KOPT-K1 (cell line): ENCODE results near the gene NPTN.

Source experiments
- H3K27ac ChIP-seq: fragments of 200-600 bp; sonication (generic); 2 replicates; pipeline ENCODE4 v1.5.1; 2016; ENCODE audit warnings: antibody characterized with exemption, mild to moderate bottlenecking, low read depth, low read length; ENCODE audit not compliant: poor library complexity, severe bottlenecking
- H3K36me3 ChIP-seq: fragments of 200-600 bp; sonication (generic); 2 replicates; pipeline ENCODE4 v1.5.1; 2017; ENCODE audit warnings: antibody characterized with exemption, mild to moderate bottlenecking, low read length, moderate library complexity; ENCODE audit not compliant: insufficient read depth
- H3K9me3 ChIP-seq: fragments of 200-600 bp; sonication (generic); 2 replicates; pipeline ENCODE4 v1.5.1; 2017; ENCODE audit warnings: antibody characterized with exemption, low read length, mild to moderate bottlenecking; ENCODE audit not compliant: insufficient read depth, poor library complexity, severe bottlenecking

NPTN gene

DNA sequence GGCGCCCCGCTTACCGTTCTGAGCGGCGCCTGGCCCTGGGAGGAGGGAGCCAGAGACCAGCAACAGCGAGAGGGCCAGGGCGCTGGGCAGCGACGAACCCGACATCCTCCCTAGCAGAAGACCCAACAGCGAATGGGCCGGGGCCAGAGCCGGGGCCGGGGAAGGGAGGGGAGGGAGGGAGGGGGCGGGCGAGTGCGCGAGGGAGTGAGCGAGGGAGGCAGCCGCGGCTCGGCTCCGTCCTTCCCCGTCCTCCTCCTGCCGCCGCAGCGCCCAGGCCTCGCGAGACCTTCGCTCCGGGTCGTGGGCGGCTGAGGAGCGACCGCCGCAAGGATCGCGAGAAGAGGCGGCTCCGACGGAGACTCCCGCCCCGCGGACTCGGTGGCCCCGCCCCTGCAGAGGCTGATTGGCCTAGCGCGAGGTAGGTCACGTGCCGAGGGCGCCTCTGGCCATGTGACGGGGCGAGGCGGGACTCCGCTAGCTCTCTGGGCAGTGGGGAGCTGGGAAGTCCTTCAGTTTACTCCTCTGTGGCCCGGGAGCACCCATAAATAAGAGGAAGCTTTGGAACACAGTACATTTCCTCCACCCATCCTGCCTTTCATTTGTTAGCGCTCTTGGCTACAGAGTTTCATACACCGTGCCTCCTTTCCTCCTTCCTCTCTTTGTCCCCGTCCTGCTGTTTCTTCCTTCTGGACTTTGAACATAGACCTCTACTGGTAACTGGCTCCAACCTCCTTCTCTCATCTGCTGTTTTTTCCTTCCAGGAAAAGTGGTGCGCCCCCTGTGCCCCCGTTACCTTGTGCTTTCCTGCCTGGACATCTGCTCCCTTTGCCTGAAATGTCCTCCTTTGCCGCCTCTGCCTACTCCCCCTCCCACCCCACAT, at the start of gene NPTN:
NPTN (minus strand) TSS at position 279 of the 880 bp plus-strand sequence; CDS start at position 105, 174 bp downstream.
- H3K36me3 ChIP-seq = no peaks in the 10 kb centered on the region
- H3K9me3 ChIP-seq = no peaks in the 10 kb centered on the region
- H3K27ac ChIP-seq = peak within 1 kb of the TSS; percentile 58

DNA sequence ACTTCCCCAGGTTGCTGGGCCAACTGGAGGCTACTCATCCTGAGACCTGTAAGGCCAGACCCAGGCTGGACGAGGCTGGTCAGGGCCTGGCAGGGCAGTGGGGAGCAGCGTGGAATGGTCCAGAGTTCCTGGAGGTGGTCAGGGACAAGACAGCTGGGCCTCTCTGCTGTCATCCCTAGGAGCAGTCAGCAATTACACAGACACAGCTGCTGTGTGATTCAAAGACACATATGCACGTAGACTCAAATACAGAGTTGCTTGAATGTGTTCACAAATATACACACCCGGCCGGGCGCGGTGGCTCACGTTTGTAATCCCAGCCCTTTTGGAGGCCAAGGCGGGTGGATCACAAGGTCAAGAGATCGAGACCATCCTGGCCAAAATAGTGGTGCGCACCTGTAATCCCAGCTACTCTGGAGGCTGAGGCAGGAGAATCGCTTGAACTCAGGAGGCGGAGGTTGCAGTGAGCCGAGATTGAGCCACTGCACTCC, 49.5 kb upstream of the NPTN start:
- no peaks in the 10 kb centered on the region for H3K36me3 ChIP-seq

DNA sequence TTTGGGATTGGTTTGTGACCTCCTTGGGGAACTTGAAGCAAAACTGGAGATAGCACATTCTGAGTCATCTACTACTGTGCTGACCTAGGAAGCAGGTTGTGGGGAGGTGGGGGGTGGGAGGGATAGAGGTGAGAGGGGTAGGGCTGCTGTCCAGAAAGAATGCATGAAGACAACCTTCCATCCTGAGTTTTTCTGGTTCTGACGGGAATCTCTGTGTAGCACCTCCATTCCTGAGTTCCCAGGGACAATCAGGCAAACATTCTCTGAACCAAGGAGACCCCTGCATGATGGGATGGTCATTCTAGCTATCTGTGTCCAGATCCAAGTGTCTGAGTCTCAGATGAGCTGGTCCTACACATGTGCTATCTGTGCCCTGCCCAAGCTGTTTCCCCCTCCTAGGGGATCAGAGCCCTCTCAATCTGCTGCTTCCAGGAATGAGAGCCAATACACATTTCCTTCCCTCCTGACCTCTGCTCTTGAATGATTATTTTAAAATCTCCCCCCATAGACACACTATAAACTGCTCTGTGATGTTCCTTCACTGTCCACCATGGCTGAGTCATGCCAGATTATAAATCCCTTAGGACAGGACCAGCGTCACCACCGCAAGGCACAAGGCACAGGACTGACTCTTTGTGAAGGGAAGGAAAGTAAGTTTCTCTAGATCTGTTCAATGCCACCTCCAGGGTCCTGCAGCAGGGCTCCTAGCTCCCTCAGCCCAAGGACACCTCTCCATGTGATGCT, 48.8 kb upstream of the NPTN start:
- Histone ChIP-seq H3K36me3 (no peaks in the 10 kb centered on the region), H3K27ac (no peak overlapping the region), H3K9me3 (no peaks in the 10 kb centered on the region)

More for the DNA sequence above, 49.5 kb upstream of the NPTN start:
- H3K27ac ChIP-seq = no peak overlapping the region
- no peaks in the 10 kb centered on the region for H3K9me3 ChIP-seq

DNA sequence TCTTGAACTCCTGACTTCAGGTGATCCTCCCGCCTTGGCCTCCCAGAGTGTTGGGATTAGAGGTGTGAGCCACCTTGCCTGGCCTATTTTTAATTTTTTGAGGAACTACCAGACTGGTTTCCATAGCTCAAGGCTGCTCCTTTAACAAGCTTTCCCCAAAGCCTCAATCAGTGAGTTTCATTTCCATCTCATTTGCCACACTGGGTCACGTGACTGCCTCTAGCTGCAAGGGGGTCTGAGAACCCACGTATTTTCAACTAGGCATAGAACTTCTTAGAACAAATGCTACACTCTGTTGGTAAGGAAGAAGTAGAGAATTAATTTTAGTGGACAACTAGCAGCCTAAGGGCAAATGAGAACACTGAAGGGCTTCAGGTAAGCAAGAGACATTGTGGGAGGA, 47.9 kb upstream of the NPTN start:
- Histone ChIP-seq H3K27ac (no peak overlapping the region), H3K9me3 (no peaks in the 10 kb centered on the region), H3K36me3 (no peaks in the 10 kb centered on the region)

DNA sequence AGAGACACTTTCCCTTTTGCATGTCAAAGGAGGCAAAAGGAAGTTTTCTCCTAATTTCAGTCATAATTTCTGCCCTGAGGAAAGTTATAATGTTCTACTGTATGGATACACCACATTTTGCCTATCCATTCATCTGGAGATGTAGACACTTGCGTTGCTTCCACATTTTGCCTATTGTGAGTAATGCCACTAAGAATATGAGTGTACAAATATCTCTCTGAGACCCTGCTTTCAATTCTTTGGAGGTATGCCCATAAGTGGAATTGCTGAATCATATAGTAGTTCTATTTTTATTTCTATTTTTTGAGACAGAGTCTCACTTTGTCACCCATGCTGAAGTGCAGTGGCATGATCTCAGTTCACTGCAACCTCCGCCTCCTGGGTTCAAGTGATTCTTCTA, 47.4 kb upstream of the NPTN start:
- no peaks in the 10 kb centered on the region for H3K36me3 ChIP-seq
- no peaks in the 10 kb centered on the region for H3K9me3 ChIP-seq
- H3K27ac ChIP-seq = no peak overlapping the region

DNA sequence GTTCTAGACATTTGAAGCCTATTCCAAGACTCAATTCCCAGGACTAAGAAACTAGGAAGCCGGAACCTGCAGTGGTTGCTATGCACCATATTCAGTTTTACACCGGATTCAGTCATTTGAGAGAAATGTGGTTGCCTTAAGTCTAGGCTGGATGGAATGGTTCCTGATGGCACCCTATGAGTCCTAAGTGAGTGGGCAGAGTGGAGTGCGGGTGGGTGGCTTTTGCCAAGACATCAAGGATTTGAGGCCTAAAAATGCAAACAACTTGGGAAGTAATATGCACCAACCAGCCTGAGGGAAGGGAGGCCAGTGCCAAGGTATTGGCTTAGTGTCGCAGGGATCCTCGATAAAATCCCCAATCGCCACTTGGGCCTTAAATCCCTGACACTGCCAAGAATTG, 46.8 kb upstream of the NPTN start:
- no peaks in the 10 kb centered on the region for H3K36me3 ChIP-seq
- H3K9me3 ChIP-seq = no peaks in the 10 kb centered on the region
- H3K27ac ChIP-seq = no peak overlapping the region

DNA sequence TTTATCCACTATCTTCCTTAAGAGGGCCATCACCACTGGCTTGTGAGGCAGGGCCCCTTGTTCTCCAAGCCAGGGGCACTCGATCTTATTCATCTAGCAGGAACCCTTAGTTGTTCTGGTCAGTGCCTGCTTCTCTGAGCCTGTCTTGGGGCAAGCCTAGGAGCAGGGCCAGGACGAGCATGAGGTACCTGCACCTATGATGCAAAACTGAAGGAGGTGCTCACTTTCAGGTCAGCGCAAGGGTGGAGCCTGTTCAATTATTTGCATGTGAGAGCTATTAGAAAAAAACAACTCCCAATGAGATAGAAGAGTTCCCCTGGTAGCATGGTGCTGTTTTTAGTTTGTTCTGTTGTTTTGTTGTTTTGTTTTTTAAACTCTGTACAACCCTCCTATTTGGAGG, 46.0 kb upstream of the NPTN start:
- Histone ChIP-seq H3K36me3 (no peaks in the 10 kb centered on the region), H3K9me3 (no peaks in the 10 kb centered on the region), H3K27ac (no peak overlapping the region)

DNA sequence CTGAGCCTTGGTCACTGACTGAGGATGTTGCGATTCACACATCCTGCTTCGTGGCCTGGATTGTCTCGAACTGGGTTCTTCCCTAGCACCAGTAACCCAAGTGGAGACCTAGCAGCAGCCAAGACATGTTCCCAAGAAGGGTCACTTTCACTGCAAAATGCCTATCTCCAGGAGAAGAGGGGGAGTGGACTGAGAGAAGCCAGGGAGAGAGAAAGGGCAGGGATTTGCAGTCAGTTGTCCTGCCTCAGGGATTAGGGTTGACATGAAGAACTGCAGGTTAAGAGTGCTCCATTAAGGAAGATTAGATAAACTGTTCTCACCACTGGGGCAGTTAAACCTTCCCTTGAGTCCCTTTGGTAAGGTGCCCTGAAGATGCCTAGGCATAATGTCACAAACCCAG, 45.3 kb upstream of the NPTN start:
- H3K36me3 ChIP-seq = no peaks in the 10 kb centered on the region
- H3K27ac ChIP-seq = no peak overlapping the region
- no peaks in the 10 kb centered on the region for H3K9me3 ChIP-seq

DNA sequence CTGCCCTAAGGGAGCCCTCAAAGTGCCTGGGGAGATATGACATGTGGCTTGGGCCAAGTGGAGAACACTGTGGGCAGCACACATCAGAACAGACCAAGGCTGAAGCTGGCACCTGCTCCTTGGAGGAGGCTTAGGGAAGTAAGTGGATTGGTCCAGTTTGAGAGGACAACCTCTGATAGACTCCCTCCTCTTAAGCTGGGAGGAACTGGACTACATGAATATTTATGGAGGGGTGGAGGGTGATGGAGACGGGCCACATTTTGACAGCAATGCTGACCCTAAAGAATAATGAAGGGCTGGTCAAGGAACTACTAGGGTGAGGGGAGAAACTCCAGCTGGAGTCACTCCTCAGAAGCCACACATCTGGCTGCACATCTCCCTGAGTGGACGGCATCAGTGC, 44.5 kb upstream of the NPTN start:
- Histone ChIP-seq H3K9me3 (peaks cover 3% of the 10 kb centered on the region), H3K36me3 (no peaks in the 10 kb centered on the region), H3K27ac (no peak overlapping the region)

DNA sequence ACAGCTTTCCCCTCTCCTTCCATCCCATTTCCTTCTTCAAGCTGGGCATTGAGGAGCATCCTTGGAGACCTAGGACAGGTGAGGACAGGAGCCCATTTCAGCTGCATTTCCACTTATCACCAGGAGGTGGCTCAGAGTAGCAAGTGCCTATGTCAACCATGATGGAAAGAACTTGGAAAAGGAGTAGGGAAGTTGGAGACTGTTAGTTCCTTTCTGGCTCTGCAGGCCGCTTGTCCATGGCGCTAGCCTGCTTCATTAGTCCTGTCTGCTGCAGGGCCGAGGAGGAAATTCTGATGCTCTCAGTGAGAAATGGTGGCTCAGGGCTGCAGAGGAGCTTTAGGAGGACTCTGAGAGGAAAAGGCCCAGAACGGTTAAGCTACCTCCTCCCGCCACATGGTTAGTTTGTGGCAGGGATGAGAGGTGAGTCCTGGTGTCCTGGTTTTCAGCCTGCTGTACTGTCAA, 44.0 kb upstream of the NPTN start:
- peaks cover 9% of the 10 kb centered on the region for H3K9me3 ChIP-seq
- no peaks in the 10 kb centered on the region for H3K36me3 ChIP-seq
- H3K27ac ChIP-seq = no peak overlapping the region

DNA sequence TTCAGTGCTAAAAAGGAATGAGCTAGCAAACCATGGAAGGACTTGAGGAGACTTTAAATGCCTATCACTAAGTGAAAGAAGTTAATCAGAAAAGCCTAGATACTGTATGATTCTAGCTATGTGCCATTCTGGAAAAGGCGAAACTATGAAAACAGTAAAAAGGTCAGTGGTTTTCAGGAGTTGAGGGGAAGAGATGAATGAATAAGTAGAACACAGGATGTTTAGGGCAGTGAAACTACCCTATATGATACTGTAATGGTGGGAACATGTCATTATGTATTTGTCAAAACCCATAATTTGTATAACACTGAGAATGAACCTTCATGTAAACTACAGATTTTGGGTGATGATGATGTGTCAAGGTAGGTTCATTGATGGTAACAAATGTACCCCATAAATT, 41.4 kb upstream of the NPTN start:
- H3K36me3 ChIP-seq = no peaks in the 10 kb centered on the region
- H3K9me3 ChIP-seq = peaks cover 16% of the 10 kb centered on the region
- H3K27ac ChIP-seq = no peak overlapping the region

DNA sequence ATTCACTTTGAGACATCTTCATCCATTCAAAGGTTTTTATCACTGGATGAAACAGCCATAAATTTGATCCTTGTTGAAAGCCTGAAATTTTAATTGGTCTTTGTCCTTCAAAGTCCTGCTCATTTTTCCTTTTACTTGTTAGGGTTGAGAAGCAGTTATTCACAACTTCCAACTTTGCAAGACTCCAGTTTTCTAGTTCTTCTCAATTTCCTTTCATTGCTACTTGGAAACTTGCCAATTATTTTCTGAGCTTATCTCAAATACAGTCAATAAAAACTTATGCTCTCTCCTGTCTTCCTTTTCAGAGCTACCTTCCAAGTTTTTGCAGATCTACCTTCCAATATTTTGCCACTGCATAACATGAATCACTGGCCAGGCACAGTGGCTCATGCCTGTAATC, 27.3 kb upstream of the NPTN start:
- peaks cover 9% of the 10 kb centered on the region for H3K9me3 ChIP-seq
- no peak overlapping the region for H3K27ac ChIP-seq
- H3K36me3 ChIP-seq = no peaks in the 10 kb centered on the region

DNA sequence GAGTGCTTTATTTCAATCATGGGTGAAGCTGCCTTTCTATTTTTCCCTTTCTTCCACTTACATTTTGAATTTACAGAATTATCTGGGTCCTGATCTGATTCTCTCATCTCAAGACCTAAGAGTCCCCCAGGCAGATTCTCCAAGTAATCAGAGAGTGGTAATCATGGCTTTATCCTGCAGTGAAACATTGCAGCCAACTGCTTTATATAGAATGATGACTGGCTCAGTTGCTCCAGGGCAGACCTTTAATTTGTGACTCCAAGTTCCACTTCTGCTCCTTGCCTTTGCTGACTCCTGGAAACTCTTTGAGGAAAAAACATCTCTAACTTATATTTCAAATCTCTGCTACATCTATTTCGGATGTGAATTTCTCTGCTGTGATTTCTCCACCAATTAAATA, 25.5 kb upstream of the NPTN start:
- H3K9me3 ChIP-seq = peaks cover 9% of the 10 kb centered on the region
- no peaks in the 10 kb centered on the region for H3K36me3 ChIP-seq
- H3K27ac ChIP-seq = no peak overlapping the region

DNA sequence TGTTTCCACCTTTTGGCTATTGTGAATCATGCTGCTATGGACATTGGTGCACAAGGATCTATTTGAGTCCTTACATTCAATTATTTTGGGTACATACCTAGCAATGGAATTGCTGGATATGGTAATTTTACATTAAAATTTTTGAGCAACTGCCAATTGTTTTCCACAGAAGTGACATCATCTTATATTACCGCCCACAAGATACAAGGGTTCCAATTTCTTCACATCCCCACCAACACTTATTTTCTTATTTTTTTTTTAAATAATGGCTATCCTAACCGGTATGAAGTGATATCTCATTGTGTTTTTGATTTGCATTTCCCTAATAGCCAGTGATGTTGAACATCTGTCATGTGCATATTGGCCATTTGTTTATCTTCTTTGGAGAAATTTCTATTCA, 22.5 kb upstream of the NPTN start:
- no peaks in the 10 kb centered on the region for H3K9me3 ChIP-seq
- no peaks in the 10 kb centered on the region for H3K36me3 ChIP-seq
- H3K27ac ChIP-seq = no peak overlapping the region

DNA sequence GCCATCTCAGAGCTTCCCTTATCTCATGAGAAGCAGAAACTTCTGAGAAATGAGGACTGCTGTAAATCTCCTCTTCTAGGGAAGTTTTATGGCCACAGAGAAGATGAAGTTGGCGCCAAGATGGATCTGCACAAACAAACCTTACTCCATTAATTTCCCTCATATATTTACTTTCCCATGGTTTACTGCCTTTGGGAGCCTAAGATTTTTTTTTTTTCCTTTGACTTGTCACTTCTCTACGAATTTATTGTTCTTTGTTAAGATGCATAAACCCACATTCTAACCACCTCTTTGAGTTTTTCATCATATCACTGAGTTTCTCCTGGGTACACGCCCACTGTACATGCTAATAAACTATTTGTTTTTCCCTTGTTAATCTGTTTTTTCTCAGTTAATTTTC, 21.5 kb upstream of the NPTN start:
- Histone ChIP-seq H3K36me3 (no peaks in the 10 kb centered on the region), H3K9me3 (no peaks in the 10 kb centered on the region), H3K27ac (no peak overlapping the region)
